ENCODE measurements around the gene TMEM82. TPM values are rescaled to one million over a fixed set of nuclear protein-coding genes. Genes with fewer than 3 reads are reported as not detected.

The TMEM82 gene
- total and polyA plus RNA-seq, 9 of the 15 experiments (the other 6 are each of a cell fraction or from before 2014, with no cell fraction given), result not detected

DNA sequence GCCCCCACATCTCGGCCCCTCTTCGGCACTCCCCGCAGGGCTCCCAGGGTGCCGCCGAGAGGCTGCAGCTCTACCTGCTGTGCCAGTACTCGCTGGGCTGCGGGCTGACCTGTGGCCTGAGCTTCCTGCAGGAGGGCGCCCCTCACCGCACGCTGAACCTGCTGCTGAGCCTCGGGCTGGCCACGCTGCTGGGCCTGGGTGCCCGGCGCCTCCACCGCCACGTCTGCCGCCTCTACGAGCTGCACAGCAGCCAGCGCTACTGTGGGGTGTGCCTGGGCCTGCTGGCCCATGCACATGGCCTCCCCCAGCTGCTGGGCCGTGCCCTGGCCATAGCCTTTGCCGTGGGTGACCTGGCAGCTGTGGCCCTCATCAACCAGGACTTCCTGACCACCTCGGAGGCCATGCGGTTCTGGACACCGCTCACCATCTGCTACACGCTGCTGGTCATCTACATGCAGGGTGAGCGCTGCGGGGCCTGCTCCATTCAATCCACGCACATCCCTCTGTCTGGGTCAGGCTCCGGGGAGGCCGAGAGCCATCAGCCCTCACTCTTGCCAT is 1.9 kb downstream of the TMEM82 start:
- intact Hi-C loops (cut with micrococcal nuclease), result no loop called here
- CTCF ChIA-PET (ENCODE audit: low intra/inter-chr PET ratio), result interaction anchor here (0.6 kb wide), 1 partner anchor 311 kb away, joined by 3 read pairs; no protein-coding TSS in a partner anchor
- H3K79me2 ChIP-seq (ENCODE audit: control insufficient read depth, insufficient read depth, low read length), result no peaks in the 10 kb centered on the region
- peaks cover 0 to 7% of the 10 kb centered on the region in 2 experiments; a peak in 1 of 5 replicates for H3K27me3 ChIP-seq (ENCODE audit: control insufficient read depth in 2 of 2, insufficient read depth in 2 of 2, low read length in 2 of 2)
- no peak overlapping the region for H2AFZ ChIP-seq (ENCODE audit: low read depth, low read length)
- no peak for DNase-seq (ENCODE audit: extremely low read depth in 1 of 4, low spot score in 3 of 4)
- no peak overlapping the region for H3K4me2 ChIP-seq (ENCODE audit: insufficient read depth, low read length)
- H3K4me1 ChIP-seq (replicated peaks in 1 of 2; ENCODE audit: control insufficient read depth in 2 of 2, insufficient read depth in 2 of 2, low read length in 2 of 2), result peaks cover 3 to 43% of the 10 kb centered on the region in 2 experiments; a peak in 4 of 5 replicates
- H3K9me3 ChIP-seq (replicated peaks; ENCODE audit: control insufficient read depth, insufficient read depth, low read depth, low read length), result no peaks in the 10 kb centered on the region
- no peak overlapping the region for H3K27ac ChIP-seq (ENCODE audit: extremely low read depth, low read depth, low read length)
- H3K9ac ChIP-seq (ENCODE audit: insufficient read depth in 1 of 2, low read depth in 2 of 2, low read length in 2 of 2), result no peak overlapping the region
- H3K4me3 ChIP-seq, result no peak overlapping the region
- H3K36me3 ChIP-seq (ENCODE audit: control insufficient read depth, insufficient read depth, low read length), result no peaks in the 10 kb centered on the region
- no peak for ATAC-seq
- H3K9me1 ChIP-seq (ENCODE audit: control insufficient read depth, insufficient read depth, low read length), result no peaks in the 10 kb centered on the region
- BruUV-seq (replicated peaks), result no TSS peak
- FAIRE-seq, result no peak
- POLR2A ChIA-PET, result no interaction called here
- WGBS (ENCODE audit: insufficient coverage, low coverage, missing lambda C conversion rate), result 42% methylated on average over 30 of the region's 30 CpGs
- in situ Hi-C loops (cut with MboI), result no loop called here
- peaks cover 4% of the 10 kb centered on the region; the same call in 1 of the 2 replicates for H4K20me1 ChIP-seq (replicated peaks; ENCODE audit: control insufficient read depth, insufficient read depth, low read length)
- TF ChIP-seq DIDO1 (tag; IDR thresholded peaks at IDR 0.05; ENCODE audit: low read depth), result no peak
- TF ChIP-seq SAFB (IDR thresholded peaks at IDR 0.05; ENCODE audit: borderline replicate concordance, low read depth, low read length), result no peak
- peak; percentile 17 for TF ChIP-seq HMGN3 (IDR thresholded peaks at IDR 0.05; ENCODE audit: borderline replicate concordance, extremely low read depth, insufficient read length, low read depth, low read length)
- no peak for TF ChIP-seq STAT5B (CRISPR knock-in tag; IDR thresholded peaks at IDR 0.05)
- TF ChIP-seq HDAC3 (IDR thresholded peaks at IDR 0.05; ENCODE audit: borderline replicate concordance, partially characterized antibody), result no peak
- TF ChIP-seq FOXK2 (conservative IDR thresholded peaks at IDR 0.05 in 1 of 2, IDR thresholded peaks at IDR 0.05 in 1 of 2; ENCODE audit: low read depth in 2 of 2), result no peak
- TF ChIP-seq FOXP1 (CRISPR knock-in tag; IDR thresholded peaks at IDR 0.05), result no peak
- TF ChIP-seq SETDB1 (IDR thresholded peaks at IDR 0.05; ENCODE audit: low read length), result no peak
- no peak for TF ChIP-seq MED1 (CRISPR knock-in tag; IDR thresholded peaks at IDR 0.05; ENCODE audit: borderline replicate concordance)
- no peak for TF ChIP-seq GABPA (tag; conservative IDR thresholded peaks at IDR 0.05; ENCODE audit: low read depth)
- TF ChIP-seq, protein P1, sequence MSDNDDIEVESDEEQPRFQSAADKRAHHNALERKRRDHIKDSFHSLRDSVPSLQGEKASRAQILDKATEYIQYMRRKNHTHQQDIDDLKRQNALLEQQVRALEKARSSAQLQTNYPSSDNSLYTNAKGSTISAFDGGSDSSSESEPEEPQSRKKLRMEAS (CRISPR knock-in tag; IDR thresholded peaks at IDR 0.05), result peak; percentile 13; the same call in 1 of the 2 replicates
- TF ChIP-seq ZNF280A (IDR thresholded peaks at IDR 0.05; ENCODE audit: low read depth, partially characterized antibody), result no peak
- TF ChIP-seq ASH1L (IDR thresholded peaks at IDR 0.05; ENCODE audit: borderline replicate concordance, low read depth, partially characterized antibody), result no peak
- TF ChIP-seq CTCFL (IDR thresholded peaks at IDR 0.05; ENCODE audit: borderline replicate concordance, insufficient read depth, low read depth, low read length, poor library complexity, severe bottlenecking), result no peak
